IPS-NIHi7 (cell line): ENCODE measurements around the gene GADD45GIP1.
"Not testable (repeated sequence)": the region's sequence is repeated elsewhere in the genome, so short reads cannot be mapped to it uniquely, and the experiment has no call there.

Experiments used
- DNase-seq: peaks from one replicate; pipeline ENCODE4 v3.0.0; 2012; ENCODE audit warnings: mixed read lengths; ENCODE audit errors: extremely low spot score

GADD45GIP1 gene

GRCh38 chr19:12939975-12940423 lies 17.0 kb downstream of the GADD45GIP1 start:
- DNase-seq = no peak

- no peak for DNase-seq
Measured at GRCh38 chr19:12938779-12939601, 18.0 kb downstream of the GADD45GIP1 start.

- peak; percentile 96 for DNase-seq
Measured at GRCh38 chr19:12937927-12938778, 18.9 kb downstream of the GADD45GIP1 start, which contains the start of gene CALR. Gene CALR (plus strand): TSS chr19:12938609. CDS start chr19:12938680, 71 bp downstream.

- peak; percentile 59 for DNase-seq
Measured at GRCh38 chr19:12937093-12937926, 19.7 kb downstream of the GADD45GIP1 start.

GRCh38 chr19:12936582-12936981 lies 20.4 kb downstream of the GADD45GIP1 start:
- no peak for DNase-seq

- DNase-seq = no peak
Measured at GRCh38 chr19:12935071-12935470, 22.0 kb downstream of the GADD45GIP1 start.

GRCh38 chr19:12933287-12934072 lies 23.5 kb downstream of the GADD45GIP1 start, which contains the start of gene FARSA:
Gene FARSA (minus strand): TSS chr19:12933711. CDS start chr19:12933696, 15 bp downstream.
- peak; percentile 91 for DNase-seq

GRCh38 chr19:12932392-12933286 lies 24.4 kb downstream of the GADD45GIP1 start:
- DNase-seq = no peak

- DNase-seq = no peak
Measured at GRCh38 chr19:12930002-12930645, 26.9 kb downstream of the GADD45GIP1 start.

GRCh38 chr19:12924621-12925310 lies 32.3 kb downstream of the GADD45GIP1 start:
- DNase-seq = no peak

GRCh38 chr19:12922959-12923358 lies 34.1 kb downstream of the GADD45GIP1 start:
- no peak for DNase-seq

- DNase-seq = no peak
Measured at GRCh38 chr19:12921047-12921446, 36.0 kb downstream of the GADD45GIP1 start.

- no peak for DNase-seq
Measured at GRCh38 chr19:12918253-12918652, 38.8 kb downstream of the GADD45GIP1 start.

- not testable (repeated sequence) for DNase-seq
Measured at GRCh38 chr19:12915860-12916259, 41.2 kb downstream of the GADD45GIP1 start.

- DNase-seq = no peak
Measured at GRCh38 chr19:12913851-12914690, 43.0 kb downstream of the GADD45GIP1 start.

GRCh38 chr19:12913011-12913561 lies 43.9 kb downstream of the GADD45GIP1 start:
- peak; percentile 63 for DNase-seq

GRCh38 chr19:12912571-12912970 lies 44.5 kb downstream of the GADD45GIP1 start:
- DNase-seq = no peak
